Suprapubic skin (tissue), 4 donors: ENCODE results near the gene ASB4. TPM values are rescaled to one million over a fixed set of nuclear protein-coding genes. Genes with fewer than 3 reads are reported as not detected.

Source experiments
- DNase-seq, 2 donors: peaks; one replicate each; pipeline ENCODE4 v3.0.0-alpha.2; 2019; ENCODE audit warnings: low spot score in 2 of 2
- H3K27ac ChIP-seq: fragments of 200-600 bp; sonication (generic); one replicate; pipeline ENCODE4 v1.5.1; 2019
- H3K27me3 ChIP-seq: fragments of 200-600 bp; sonication (generic); one replicate; pipeline ENCODE4 v1.5.1; 2019
- H3K36me3 ChIP-seq: fragments of 200-600 bp; sonication (generic); one replicate; pipeline ENCODE4 v1.5.1; 2019
- H3K4me1 ChIP-seq: fragments of 200-600 bp; sonication (generic); one replicate; pipeline ENCODE4 v1.5.1; 2019
- H3K4me3 ChIP-seq: fragments of 200-600 bp; sonication (generic); one replicate; pipeline ENCODE4 v1.5.1; 2019; ENCODE audit warnings: mild to moderate bottlenecking
- H3K9me3 ChIP-seq: fragments of 200-600 bp; sonication (generic); one replicate; pipeline ENCODE4 v1.5.1; 2019
- CTCF ChIP-seq, 2 donors: fragments of 200-600 bp in 1 of 2; fragments of 450-650 bp in 1 of 2; sonication (generic) in 1 of 2; IDR thresholded peaks; one replicate each; pipeline ENCODE4 v1.5.1; 2016 to 2019; ENCODE audit warnings: antibody characterized with exemption in 2 of 2, mild to moderate bottlenecking in 1 of 2, moderate library complexity in 1 of 2
- EP300 ChIP-seq: sonication (generic); formaldehyde crosslinking; IDR thresholded peaks from one replicate; pipeline ENCODE4 v1.6.1; 2017; ENCODE audit warnings: antibody characterized with exemption
- POLR2A ChIP-seq, 2 donors: fragments of 450-650 bp; IDR thresholded peaks; one replicate each; pipeline ENCODE4 v1.6.1; 2017; ENCODE audit warnings: antibody characterized with exemption in 2 of 2, mild to moderate bottlenecking in 2 of 2, moderate library complexity in 2 of 2
- POLR2AphosphoS5 ChIP-seq, 3 donors: sonication (generic); formaldehyde crosslinking; IDR thresholded peaks; one replicate each; pipeline ENCODE4 v1.6.1; 2017; ENCODE audit warnings: antibody characterized with exemption in 3 of 3
- WGBS: methylation state at CpG from one replicate; pipeline ENCODE4 v1.1.5; 2018; 5-methylcytosine and 5-hydroxymethylcytosine counted together
- total RNA-seq, 4 donors: library from RNA; depleted of rRNA; stranded (reverse); fragments of >200 nt; gene quantifications; one replicate each; pipeline ENCODE4 v1.1.0, GENCODE V29; 2016

ASB4 gene
- total RNA-seq, 4 donors from 2014 or later, result 0.13 to 0.31 TPM; not detected in 2

GRCh38 chr7:95578299-95578855 is 92.6 kb downstream of the ASB4 start:
- Histone ChIP-seq H3K27me3 (no peaks in the 10 kb centered on the region), H3K36me3 (no peaks in the 10 kb centered on the region), H3K27ac (no peak overlapping the region), H3K4me1 (peaks cover 6% of the 10 kb centered on the region), H3K4me3 (no peak overlapping the region), H3K9me3 (no peaks in the 10 kb centered on the region)
- DNase-seq, result no peak
- TF ChIP-seq POLR2A (IDR thresholded peaks at IDR 0.05), result no peak
- TF ChIP-seq POLR2AphosphoS5 (IDR thresholded peaks at IDR 0.05), result no peak
- no peak for TF ChIP-seq EP300
- no peak for TF ChIP-seq CTCF (IDR thresholded peaks at IDR 0.05)
- 59% methylated on average over 3 of the region's 3 CpGs for WGBS

GRCh38 chr7:95579318-95579717 is 93.6 kb downstream of the ASB4 start:
- no peak for TF ChIP-seq POLR2A (IDR thresholded peaks at IDR 0.05)
- no peak for TF ChIP-seq CTCF (IDR thresholded peaks at IDR 0.05)
- no peak for TF ChIP-seq EP300
- no peak for TF ChIP-seq POLR2AphosphoS5 (IDR thresholded peaks at IDR 0.05)
- 88% methylated on average over 7 of the region's 7 CpGs for WGBS
- DNase-seq, result no peak
- peaks cover 6% of the 10 kb centered on the region for H3K36me3 ChIP-seq
- no peak overlapping the region for H3K4me3 ChIP-seq
- no peaks in the 10 kb centered on the region for H3K9me3 ChIP-seq
- peaks cover 6% of the 10 kb centered on the region for H3K4me1 ChIP-seq
- no peaks in the 10 kb centered on the region for H3K27me3 ChIP-seq
- no peak overlapping the region for H3K27ac ChIP-seq

GRCh38 chr7:95581467-95581866 is 95.7 kb downstream of the ASB4 start:
- TF ChIP-seq EP300 (no peak), CTCF (IDR thresholded peaks at IDR 0.05) (no peak), POLR2A (IDR thresholded peaks at IDR 0.05) (no peak), POLR2AphosphoS5 (IDR thresholded peaks at IDR 0.05) (no peak)
- Histone ChIP-seq H3K4me3 (no peak overlapping the region), H3K4me1 (peaks cover 6% of the 10 kb centered on the region), H3K27me3 (no peaks in the 10 kb centered on the region), H3K9me3 (no peaks in the 10 kb centered on the region), H3K36me3 (peaks cover 27% of the 10 kb centered on the region), H3K27ac (no peak overlapping the region)
- DNase-seq, result no peak
- WGBS, result 57% methylated on average over 3 of the region's 3 CpGs

GRCh38 chr7:95582578-95583293 is 97.0 kb downstream of the ASB4 start:
- Histone ChIP-seq H3K4me3 (no peak overlapping the region), H3K36me3 (peaks cover 40% of the 10 kb centered on the region), H3K4me1 (peaks cover 17% of the 10 kb centered on the region), H3K9me3 (no peaks in the 10 kb centered on the region), H3K27ac (no peak overlapping the region), H3K27me3 (no peaks in the 10 kb centered on the region)
- TF ChIP-seq EP300 (no peak), POLR2A (IDR thresholded peaks at IDR 0.05) (no peak), CTCF (IDR thresholded peaks at IDR 0.05) (no peak), POLR2AphosphoS5 (IDR thresholded peaks at IDR 0.05) (no peak)
- WGBS, result 93% methylated on average over 4 of the region's 4 CpGs
- no peak for DNase-seq

GRCh38 chr7:95583834-95584621 is 98.3 kb downstream of the ASB4 start:
- DNase-seq, result no peak
- TF ChIP-seq EP300, result no peak
- TF ChIP-seq CTCF (IDR thresholded peaks at IDR 0.05), result no peak
- no peak for TF ChIP-seq POLR2AphosphoS5 (IDR thresholded peaks at IDR 0.05)
- no peak for TF ChIP-seq POLR2A (IDR thresholded peaks at IDR 0.05)
- peaks cover 20% of the 10 kb centered on the region for H3K4me1 ChIP-seq
- peaks cover 49% of the 10 kb centered on the region for H3K36me3 ChIP-seq
- no peak overlapping the region for H3K4me3 ChIP-seq
- WGBS, result 59% methylated on average over 3 of the region's 3 CpGs
- H3K27me3 ChIP-seq, result no peaks in the 10 kb centered on the region
- H3K27ac ChIP-seq, result no peak overlapping the region
- no peaks in the 10 kb centered on the region for H3K9me3 ChIP-seq
